ENCODE measurements around the gene ADAMTS6.

GRCh38 chr5:65204966-65205365 lies 276.8 kb downstream of the ADAMTS6 start:
- no peak for TF ChIP-seq CTCF (IDR thresholded peaks at IDR 0.05)
- TF ChIP-seq POLR2A (IDR thresholded peaks at IDR 0.05): no peak

Data from Peyer's patch (tissue), 4 donors.